OCI-LY7 (cell line): ENCODE data around the gene CD44. TPM values are rescaled to one million over a fixed set of nuclear protein-coding genes. Genes with fewer than 3 reads are reported as not detected.

Experiments used
- BruUV-seq: library from RNA; stranded (reverse); fragments of 400-500 nt; replicated peaks from 2 replicates; lab custom pipeline; 2021; lab: Mats Ljungman, UMichigan
- CTCF ChIA-PET: fragments of 300-600 bp; sonication (Branson Sonifier 250); formaldehyde crosslinking; loops from one replicate; lab custom pipeline; 2022; ENCODE audit warnings: antibody characterized with exemption; ENCODE audit not compliant: unreplicated experiment; lab: Charles Lee
- POLR2A ChIA-PET: fragments of 300-600 bp; sonication (Branson Sonifier 250); formaldehyde crosslinking; loops from one replicate; lab custom pipeline; 2022; ENCODE audit warnings: antibody characterized with exemption; lab: Charles Lee
- DNase-seq: peaks from one replicate; pipeline ENCODE4 v3.0.0-alpha.2; 2015; ENCODE audit warnings: low spot score
- H2AFZ ChIP-seq: fragments of 200-600 bp; sonication (generic), shearing (Covaris generic); 2 replicates; pipeline ENCODE4 v1.6.1; 2014; ENCODE audit warnings: mild to moderate bottlenecking, antibody characterized with exemption, low read length, moderate library complexity
- H3K27ac ChIP-seq: fragments of 200-600 bp; sonication (generic); 2 replicates; pipeline ENCODE4 v1.5.1; 2014; ENCODE audit warnings: mixed run types, low read depth, mild to moderate bottlenecking, moderate library complexity, low read length, inconsistent platforms; ENCODE audit not compliant: poor library complexity, severe bottlenecking
- H3K36me3 ChIP-seq: fragments of 200-600 bp; sonication (generic); 2 replicates; pipeline ENCODE4 v1.6.1; 2014; ENCODE audit warnings: mild to moderate bottlenecking, antibody characterized with exemption, low read length, moderate library complexity, mixed read lengths; ENCODE audit not compliant: insufficient read depth
- H3K4me1 ChIP-seq: fragments of 200-600 bp; sonication (generic); 2 replicates; pipeline ENCODE4 v1.5.1; 2014; ENCODE audit warnings: mild to moderate bottlenecking, low read length; ENCODE audit not compliant: insufficient read depth, poor library complexity, severe bottlenecking
- H3K4me2 ChIP-seq: fragments of 200-600 bp; sonication (generic); 2 replicates; pipeline ENCODE4 v1.6.1; 2014; ENCODE audit warnings: mild to moderate bottlenecking, low read length
- H3K4me3 ChIP-seq: fragments of 200-600 bp; sonication (generic); 2 replicates; pipeline ENCODE4 v1.5.1; 2014; ENCODE audit warnings: mild to moderate bottlenecking, low read depth, low read length; ENCODE audit not compliant: poor library complexity, severe bottlenecking
- H3K79me2 ChIP-seq: fragments of 200-600 bp; sonication (generic); 2 replicates; pipeline ENCODE4 v1.6.1; 2016; ENCODE audit warnings: low read depth, mild to moderate bottlenecking, low read length, moderate library complexity, mixed read lengths; ENCODE audit not compliant: insufficient read depth
- H3K9me2 ChIP-seq: fragments of 200-600 bp; sonication (generic); 2 replicates; pipeline ENCODE4 v1.6.1; 2016; ENCODE audit warnings: mild to moderate bottlenecking, low read length, mixed read lengths; ENCODE audit not compliant: insufficient read depth
- H3K9me3 ChIP-seq: fragments of 200-600 bp; sonication (generic); 2 replicates; pipeline ENCODE4 v1.6.1; 2014; ENCODE audit warnings: mild to moderate bottlenecking, mixed run types, low read length, mixed read lengths
- H4K20me1 ChIP-seq: fragments of 200-600 bp; sonication (generic); 2 replicates; pipeline ENCODE4 v1.6.1; 2014; ENCODE audit warnings: mild to moderate bottlenecking, antibody characterized with exemption, low read length, moderate library complexity, mixed read lengths; ENCODE audit not compliant: insufficient read depth
- EZH2phosphoT487 ChIP-seq: fragments of 200-600 bp; sonication (generic); IDR thresholded peaks from 2 replicates; pipeline ENCODE4 v1.6.1; 2018; ENCODE audit warnings: low read depth, borderline replicate concordance, mild to moderate bottlenecking, mixed run types, antibody characterized with exemption, low read length, moderate library complexity, mixed read lengths
- intact Hi-C: fragments of 100-400 bp; cut with micrococcal nuclease; formaldehyde crosslinking; loops from one replicate; pipeline ENCODE4 v1.10.0; 2022; ENCODE audit not compliant: unreplicated experiment
- total RNA-seq, 2 experiments: library from RNA; depleted of rRNA in 1 of 2; stranded (reverse); fragments of >200 nt in 1 of 2; shearing (Covaris generic) in 1 of 2; gene quantifications; 2 replicates each; pipeline ENCODE4 v1.2.3, GENCODE V29; 2014 to 2022
- TF ChIP-seq, protein P1 (sequence below): fragments of 200-600 bp; sonication (generic); conservative IDR thresholded peaks from 2 replicates; pipeline ENCODE4 v1.5.1; 2014; ENCODE audit warnings: mild to moderate bottlenecking, antibody characterized with exemption, low read length, moderate library complexity, mixed read lengths

The CD44 gene
- total RNA-seq, 2 experiments from 2014 or later, result 0.55 TPM; not detected in 1

- no peak overlapping the region for H3K4me3 ChIP-seq
- ChIA-PET CTCF (interaction anchor here (0.5 kb wide), 1 partner anchor 720 kb away, joined by 5 read pairs; no protein-coding TSS in a partner anchor), POLR2A (interaction anchor here (0.5 to 4.5 kb wide), 4 partner anchors 10 to 138 kb away, joined by 3 to 23 read pairs (median 5); no protein-coding TSS in a partner anchor)
- no peaks in the 10 kb centered on the region for H3K9me2 ChIP-seq
- BruUV-seq, result no TSS peak
- no peak overlapping the region for H3K4me2 ChIP-seq
- no peaks in the 10 kb centered on the region for H3K36me3 ChIP-seq
- intact Hi-C loops, result no loop called here
- H2AFZ ChIP-seq, result no peak overlapping the region
- DNase-seq, result no peak
- peaks cover 24% of the 10 kb centered on the region for H3K4me1 ChIP-seq
- TF ChIP-seq, protein P1, sequence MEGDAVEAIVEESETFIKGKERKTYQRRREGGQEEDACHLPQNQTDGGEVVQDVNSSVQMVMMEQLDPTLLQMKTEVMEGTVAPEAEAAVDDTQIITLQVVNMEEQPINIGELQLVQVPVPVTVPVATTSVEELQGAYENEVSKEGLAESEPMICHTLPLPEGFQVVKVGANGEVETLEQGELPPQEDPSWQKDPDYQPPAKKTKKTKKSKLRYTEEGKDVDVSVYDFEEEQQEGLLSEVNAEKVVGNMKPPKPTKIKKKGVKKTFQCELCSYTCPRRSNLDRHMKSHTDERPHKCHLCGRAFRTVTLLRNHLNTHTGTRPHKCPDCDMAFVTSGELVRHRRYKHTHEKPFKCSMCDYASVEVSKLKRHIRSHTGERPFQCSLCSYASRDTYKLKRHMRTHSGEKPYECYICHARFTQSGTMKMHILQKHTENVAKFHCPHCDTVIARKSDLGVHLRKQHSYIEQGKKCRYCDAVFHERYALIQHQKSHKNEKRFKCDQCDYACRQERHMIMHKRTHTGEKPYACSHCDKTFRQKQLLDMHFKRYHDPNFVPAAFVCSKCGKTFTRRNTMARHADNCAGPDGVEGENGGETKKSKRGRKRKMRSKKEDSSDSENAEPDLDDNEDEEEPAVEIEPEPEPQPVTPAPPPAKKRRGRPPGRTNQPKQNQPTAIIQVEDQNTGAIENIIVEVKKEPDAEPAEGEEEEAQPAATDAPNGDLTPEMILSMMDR, result no peak
- TF ChIP-seq EZH2phosphoT487, result no peak
- H3K79me2 ChIP-seq, result no peaks in the 10 kb centered on the region
- no peak overlapping the region for H3K27ac ChIP-seq
- no peaks in the 10 kb centered on the region for H3K9me3 ChIP-seq
- H4K20me1 ChIP-seq, result no peaks in the 10 kb centered on the region
Observed at GRCh38 chr11:35102267-35102666, 36.7 kb upstream of the CD44 start.

GRCh38 chr11:35103366-35104208 is 35.4 kb upstream of the CD44 start:
- POLR2A ChIA-PET, result interaction anchor here (1.0 to 4.5 kb wide), 4 partner anchors 12 to 51 kb away, joined by 3 to 23 read pairs (median 6); no protein-coding TSS in a partner anchor
- Histone ChIP-seq H3K36me3 (no peaks in the 10 kb centered on the region), H3K4me2 (no peak overlapping the region), H4K20me1 (no peaks in the 10 kb centered on the region), H3K79me2 (no peaks in the 10 kb centered on the region), H3K9me2 (no peaks in the 10 kb centered on the region), H2AFZ (no peak overlapping the region), H3K9me3 (no peaks in the 10 kb centered on the region), H3K4me3 (no peak overlapping the region), H3K27ac (no peak overlapping the region), H3K4me1 (peaks cover 37% of the 10 kb centered on the region)
- DNase-seq, result no peak
- no TSS peak for BruUV-seq
- CTCF ChIA-PET, result no interaction called here
- intact Hi-C loops, result no loop called here
- TF ChIP-seq, protein P1, result no peak
- no peak for TF ChIP-seq EZH2phosphoT487

DNA sequence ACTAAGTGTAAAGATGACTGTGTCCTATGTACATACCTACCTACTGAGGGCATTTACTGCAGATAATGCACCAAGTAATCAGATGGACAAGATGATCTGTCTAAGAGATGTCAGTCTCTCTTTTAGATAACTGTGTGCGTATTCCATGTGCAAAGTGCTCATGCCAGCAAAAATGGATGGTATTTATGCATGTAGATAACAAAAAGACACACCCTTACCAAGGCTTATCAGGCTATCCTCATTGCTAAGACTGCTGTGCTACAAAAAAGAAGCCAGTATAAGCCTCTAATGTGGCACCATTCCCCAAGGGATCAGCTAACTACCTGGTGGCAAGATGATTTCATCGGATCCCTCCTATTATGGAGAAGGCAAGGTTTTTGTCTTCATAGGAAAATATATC is 34.3 kb upstream of the CD44 start:
- Histone ChIP-seq H3K9me3 (peaks cover 8% of the 10 kb centered on the region; the same call in 1 of the 2 replicates), H3K79me2 (no peaks in the 10 kb centered on the region), H3K9me2 (no peaks in the 10 kb centered on the region), H4K20me1 (no peaks in the 10 kb centered on the region), H3K4me1 (peaks cover 44% of the 10 kb centered on the region), H3K4me3 (no peak overlapping the region), H3K36me3 (no peaks in the 10 kb centered on the region), H3K4me2 (no peak overlapping the region), H3K27ac (no peak overlapping the region), H2AFZ (no peak overlapping the region)
- POLR2A ChIA-PET, result interaction anchor here (2.1 to 4.5 kb wide), 2 partner anchors 12 to 16 kb away, joined by 6 to 23 read pairs; no protein-coding TSS in a partner anchor
- intact Hi-C loops, result no loop called here
- DNase-seq, result no peak
- CTCF ChIA-PET, result no interaction called here
- TF ChIP-seq, protein P1, result no peak
- TF ChIP-seq EZH2phosphoT487, result no peak
- no TSS peak for BruUV-seq
